ENCODE results near the gene TP53I13.

- no peak for TF ChIP-seq CTCF (IDR thresholded peaks at IDR 0.05; ENCODE audit: insufficient read depth, low read length)
- no peak for TF ChIP-seq GABPA (IDR thresholded peaks at IDR 0.05; ENCODE audit: low read depth)
- no peak for TF ChIP-seq POLR2AphosphoS5 (IDR thresholded peaks at IDR 0.05; ENCODE audit: low read depth)
- TF ChIP-seq REST (IDR thresholded peaks at IDR 0.05; ENCODE audit: insufficient replicate concordance, low read depth), result no peak
Measured at GRCh38 chr17:29613856-29614255, 45.4 kb downstream of the TP53I13 start.

Measured in HL-60 (cell line).